Ovary (tissue), 3 donors: ENCODE data around the gene COL5A1.

Experiments used
- POLR2A ChIP-seq: fragments of 450-650 bp; IDR thresholded peaks from one replicate; pipeline ENCODE4 v1.6.1; 2017; ENCODE audit warnings: antibody characterized with exemption, mild to moderate bottlenecking, moderate library complexity
- TF ChIP-seq, protein P1 (sequence below), 3 donors: fragments of 450-650 bp in 2 of 3; fragments of 200-600 bp in 1 of 3; IDR thresholded peaks; one replicate each; pipeline versions ENCODE4 v1.5.1 to v1.8.0; 2016 to 2022; ENCODE audit warnings: antibody characterized with exemption in 3 of 3, mild to moderate bottlenecking in 1 of 3
- donor health status: DM: no; HTN: no; CAD: no.

DNA sequence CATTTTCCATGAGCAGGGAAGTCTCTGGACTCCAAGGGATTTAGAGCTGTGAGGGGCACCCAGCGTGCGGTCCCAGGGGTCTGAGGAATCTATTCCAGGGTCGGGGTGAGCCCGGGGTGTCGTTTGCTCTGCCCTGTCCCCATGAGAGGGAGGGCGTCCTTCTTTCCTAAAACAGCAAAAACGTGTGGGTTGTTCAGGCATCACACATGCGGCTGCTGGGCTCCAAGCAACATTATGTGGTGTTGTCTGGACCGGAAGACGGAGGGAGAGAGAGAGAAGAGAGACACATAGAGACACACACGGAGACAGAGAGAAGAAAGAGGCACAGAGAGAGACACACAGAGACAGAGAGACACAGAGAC is 42.7 kb upstream of the COL5A1 start:
- TF ChIP-seq, protein P1, sequence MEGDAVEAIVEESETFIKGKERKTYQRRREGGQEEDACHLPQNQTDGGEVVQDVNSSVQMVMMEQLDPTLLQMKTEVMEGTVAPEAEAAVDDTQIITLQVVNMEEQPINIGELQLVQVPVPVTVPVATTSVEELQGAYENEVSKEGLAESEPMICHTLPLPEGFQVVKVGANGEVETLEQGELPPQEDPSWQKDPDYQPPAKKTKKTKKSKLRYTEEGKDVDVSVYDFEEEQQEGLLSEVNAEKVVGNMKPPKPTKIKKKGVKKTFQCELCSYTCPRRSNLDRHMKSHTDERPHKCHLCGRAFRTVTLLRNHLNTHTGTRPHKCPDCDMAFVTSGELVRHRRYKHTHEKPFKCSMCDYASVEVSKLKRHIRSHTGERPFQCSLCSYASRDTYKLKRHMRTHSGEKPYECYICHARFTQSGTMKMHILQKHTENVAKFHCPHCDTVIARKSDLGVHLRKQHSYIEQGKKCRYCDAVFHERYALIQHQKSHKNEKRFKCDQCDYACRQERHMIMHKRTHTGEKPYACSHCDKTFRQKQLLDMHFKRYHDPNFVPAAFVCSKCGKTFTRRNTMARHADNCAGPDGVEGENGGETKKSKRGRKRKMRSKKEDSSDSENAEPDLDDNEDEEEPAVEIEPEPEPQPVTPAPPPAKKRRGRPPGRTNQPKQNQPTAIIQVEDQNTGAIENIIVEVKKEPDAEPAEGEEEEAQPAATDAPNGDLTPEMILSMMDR (IDR thresholded peaks at IDR 0.05) = no peak
- no peak for TF ChIP-seq POLR2A
